GM19463 (cell line): ENCODE measurements around the gene TTC36.
A peak's percentile ranks its signal among the peaks of the same experiment; 100 is the strongest.
"Not testable (repeated sequence)": the region's sequence is repeated elsewhere in the genome, so short reads cannot be mapped to it uniquely, and the experiment has no call there.

Experiments used
- ATAC-seq: cut with Tn5 transposase; IDR thresholded peaks from one replicate; pipeline ENCODE4 v1.9.1; 2021; ENCODE audit warnings: mild to moderate bottlenecking, moderate library complexity; ENCODE audit not compliant: unreplicated experiment

The TTC36 gene

DNA sequence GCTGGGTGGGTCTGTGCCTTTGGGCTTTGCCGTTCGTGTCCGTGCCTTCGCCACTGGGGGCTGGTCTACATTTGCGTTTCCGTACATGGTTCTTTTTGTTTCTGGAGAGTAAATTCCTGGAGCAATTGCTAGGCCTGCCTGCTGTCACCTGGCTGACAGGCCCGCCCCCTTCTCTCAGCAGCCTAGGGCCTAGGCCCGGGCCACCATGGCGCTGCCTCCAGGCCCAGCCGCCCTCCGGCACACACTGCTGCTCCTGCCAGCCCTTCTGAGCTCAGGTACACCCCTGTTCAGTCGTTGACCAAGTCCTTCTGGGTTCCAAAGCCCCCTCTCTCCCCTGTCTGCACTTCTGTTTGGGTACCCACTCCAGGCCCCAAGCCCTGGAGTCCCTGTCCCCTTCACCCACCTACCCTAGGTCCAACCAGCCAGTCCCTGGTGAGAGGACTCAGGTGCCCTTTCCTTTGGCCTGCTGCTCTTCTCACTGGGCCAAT is 4.4 kb downstream of the TTC36 start:
- ATAC-seq, result no peak

DNA sequence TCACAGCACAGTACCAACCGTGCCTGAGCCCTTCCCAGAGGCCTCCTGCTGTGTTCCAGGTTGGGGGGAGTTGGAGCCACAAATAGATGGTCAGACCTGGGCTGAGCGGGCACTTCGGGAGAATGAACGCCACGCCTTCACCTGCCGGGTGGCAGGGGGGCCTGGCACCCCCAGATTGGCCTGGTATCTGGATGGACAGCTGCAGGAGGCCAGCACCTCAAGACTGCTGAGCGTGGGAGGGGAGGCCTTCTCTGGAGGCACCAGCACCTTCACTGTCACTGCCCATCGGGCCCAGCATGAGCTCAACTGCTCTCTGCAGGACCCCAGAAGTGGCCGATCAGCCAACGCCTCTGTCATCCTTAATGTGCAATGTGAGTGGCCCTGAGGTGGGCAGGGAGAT is 4.8 kb downstream of the TTC36 start:
- no peak for ATAC-seq

DNA sequence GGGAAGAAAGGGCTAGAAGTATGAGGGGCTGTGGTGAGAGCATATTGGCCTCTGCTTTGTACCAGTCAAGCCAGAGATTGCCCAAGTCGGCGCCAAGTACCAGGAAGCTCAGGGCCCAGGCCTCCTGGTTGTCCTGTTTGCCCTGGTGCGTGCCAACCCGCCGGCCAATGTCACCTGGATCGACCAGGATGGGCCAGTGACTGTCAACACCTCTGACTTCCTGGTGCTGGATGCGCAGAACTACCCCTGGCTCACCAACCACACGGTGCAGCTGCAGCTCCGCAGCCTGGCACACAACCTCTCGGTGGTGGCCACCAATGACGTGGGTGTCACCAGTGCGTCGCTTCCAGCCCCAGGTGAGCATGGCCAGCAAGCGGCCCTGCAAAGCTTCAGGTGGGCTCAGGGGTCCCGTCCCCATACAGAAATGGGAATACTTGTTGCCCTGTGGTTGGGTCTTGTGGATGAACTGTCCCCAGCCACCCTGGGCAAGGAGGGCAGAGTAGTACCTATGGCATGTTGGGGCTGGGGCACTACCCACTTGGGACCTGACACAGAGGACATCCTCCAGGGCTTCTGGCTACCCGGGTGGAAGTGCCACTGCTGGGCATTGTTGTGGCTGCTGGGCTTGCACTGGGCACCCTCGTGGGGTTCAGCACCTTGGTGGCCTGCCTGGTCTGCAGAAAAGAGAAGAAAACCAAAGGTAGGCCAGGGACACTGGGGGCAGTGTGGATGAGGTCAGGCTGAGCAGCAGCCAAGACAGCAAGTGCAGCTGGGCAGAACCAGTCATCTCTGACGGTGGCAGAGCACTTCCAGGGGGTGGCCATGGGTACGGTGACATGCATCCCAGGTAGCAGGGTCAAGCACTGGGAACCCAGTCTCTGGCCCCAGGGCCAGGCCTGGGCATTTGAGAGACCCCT is 5.8 kb downstream of the TTC36 start:
- no peak for ATAC-seq

DNA sequence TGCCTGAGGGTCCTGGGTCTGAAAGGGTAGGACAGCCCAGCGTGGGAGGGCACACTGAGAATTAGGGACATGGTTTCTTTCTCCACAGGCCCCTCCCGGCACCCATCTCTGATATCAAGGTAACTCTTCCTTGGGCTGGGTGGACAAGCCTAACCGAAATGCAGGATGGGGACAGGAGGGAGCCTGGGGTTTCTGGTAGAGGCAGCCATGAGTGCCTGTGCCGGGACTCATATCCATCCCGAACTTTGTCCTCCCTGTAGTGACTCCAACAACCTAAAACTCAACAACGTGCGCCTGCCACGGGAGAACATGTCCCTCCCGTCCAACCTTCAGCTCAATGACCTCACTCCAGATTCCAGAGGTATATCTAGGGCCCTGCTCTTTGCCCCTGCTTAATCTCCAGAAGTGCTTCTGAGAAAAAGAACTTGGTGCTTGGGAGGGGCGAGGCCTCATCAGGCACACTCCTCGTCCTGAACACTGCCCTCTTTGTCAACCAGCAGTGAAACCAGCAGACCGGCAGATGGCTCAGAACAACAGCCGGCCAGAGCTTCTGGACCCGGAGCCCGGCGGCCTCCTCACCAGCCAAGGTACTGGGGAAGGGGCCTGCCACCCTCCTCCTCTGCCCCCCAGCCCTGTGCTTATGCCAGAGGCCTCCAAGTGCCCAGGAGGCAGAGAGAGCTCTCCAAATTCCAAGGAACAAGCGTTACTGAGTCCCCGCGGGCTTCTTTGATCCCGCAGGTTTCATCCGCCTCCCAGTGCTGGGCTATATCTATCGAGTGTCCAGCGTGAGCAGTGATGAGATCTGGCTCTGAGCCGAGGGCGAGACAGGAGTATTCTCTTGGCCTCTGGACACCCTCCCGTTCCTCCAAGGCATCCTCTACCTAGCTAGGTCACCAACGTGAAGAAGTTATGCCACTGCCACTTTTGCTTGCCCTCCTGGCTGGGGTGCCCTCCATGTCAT is 6.8 kb downstream of the TTC36 start:
- no peak for ATAC-seq

DNA sequence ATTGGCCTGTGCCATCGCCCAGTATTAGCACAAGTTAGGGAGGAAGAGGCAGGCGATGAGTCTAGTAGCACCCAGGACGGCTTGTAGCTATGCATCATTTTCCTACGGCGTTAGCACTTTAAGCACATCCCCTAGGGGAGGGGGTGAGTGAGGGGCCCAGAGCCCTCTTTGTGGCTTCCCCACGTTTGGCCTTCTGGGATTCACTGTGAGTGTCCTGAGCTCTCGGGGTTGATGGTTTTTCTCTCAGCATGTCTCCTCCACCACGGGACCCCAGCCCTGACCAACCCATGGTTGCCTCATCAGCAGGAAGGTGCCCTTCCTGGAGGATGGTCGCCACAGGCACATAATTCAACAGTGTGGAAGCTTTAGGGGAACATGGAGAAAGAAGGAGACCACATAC is 8.0 kb downstream of the TTC36 start:
- no peak for ATAC-seq

DNA sequence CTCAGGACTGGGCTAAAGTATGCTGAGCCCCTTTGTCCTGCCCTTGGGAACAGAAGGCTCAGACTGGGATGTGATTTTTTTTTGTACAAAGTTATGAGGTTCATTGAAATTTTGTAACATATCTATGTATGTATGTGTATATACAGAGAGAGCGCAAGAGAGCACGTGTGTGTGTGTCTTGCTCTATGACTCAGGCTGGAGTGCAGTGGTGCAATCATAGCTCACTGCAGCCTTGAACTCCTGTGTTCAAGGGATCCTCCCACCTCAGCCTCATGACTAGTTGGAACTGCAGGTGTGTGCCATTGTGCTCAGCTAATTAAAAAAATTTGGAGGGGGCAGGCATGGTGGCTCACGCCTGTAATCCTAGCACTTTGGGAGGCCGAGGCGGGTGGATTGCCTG is 9.5 kb downstream of the TTC36 start:
- no peak for ATAC-seq

DNA sequence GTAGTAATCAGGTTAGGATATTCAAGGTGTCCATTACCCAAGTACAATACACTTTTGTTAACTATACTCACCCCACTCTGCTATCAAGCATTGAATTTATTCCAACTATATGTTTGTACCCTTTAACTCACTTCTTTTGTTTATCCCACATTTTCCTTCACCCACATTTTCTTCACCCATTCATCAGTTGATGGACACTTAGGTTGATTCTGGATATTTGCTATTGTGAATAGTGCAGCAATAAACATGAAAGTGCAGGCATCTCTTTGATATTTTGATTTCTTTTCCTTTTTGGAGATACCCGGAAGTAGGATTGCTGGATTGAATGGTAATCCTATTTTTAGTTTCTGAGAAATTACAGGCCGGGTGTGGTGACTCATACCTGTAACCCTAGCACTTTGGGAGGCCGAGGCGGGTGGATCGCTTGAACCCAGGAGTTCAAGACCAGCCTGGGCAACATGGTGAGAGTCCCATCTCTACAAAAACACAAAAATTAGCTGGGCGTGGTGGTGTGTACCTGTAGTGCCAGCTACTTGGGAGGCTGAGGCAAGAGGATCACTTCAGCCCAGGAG is 10.2 kb downstream of the TTC36 start:
- ATAC-seq, result no peak

DNA sequence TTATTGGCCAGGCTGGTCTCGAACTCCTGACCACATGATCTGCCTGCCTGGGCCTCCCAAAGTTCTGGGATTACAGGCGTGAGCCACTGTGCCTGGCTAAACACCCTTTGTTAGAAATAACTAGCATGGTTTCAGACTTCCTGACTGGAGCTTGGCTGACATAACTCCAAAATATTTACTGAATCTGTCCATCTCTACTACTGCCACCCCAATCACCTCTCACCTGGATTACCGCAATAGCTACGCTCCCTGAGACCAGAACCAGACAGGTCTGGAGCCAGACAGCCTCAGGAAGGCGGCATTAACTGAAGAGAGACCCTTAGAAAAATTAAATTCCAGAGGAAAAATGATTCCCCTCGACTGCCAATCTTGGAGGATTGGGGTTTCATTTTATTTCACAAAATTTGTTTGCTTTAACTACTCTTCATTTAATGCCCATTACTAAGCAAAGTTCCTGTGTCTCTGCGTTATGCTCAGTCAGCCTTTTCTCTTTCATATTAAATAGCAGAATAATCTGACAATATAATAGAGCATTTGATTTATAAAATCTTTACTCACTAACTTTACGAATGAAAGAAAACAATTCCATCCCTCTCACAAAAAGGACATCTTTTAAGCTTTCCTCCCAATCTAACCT is 16.9 kb downstream of the TTC36 start:
- no peak for ATAC-seq

DNA sequence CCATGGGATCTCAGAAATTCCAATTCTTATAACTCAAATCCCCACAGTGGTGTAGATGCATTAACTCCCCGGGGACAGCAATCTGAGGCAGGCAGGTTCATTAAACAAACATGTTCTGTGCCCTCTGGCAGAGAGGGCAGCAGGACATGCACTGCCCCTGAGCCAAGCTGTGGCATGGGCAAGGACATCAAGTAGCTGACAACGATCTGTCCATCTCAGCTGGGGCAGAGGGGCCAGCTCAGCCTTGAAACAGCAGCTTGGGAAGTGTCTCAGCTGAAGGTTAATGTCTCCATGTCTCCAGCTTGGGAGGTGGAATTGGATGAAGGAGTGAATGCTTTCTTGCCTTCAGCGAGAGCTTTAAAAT is 17.4 kb downstream of the TTC36 start:
- ATAC-seq, result no peak

DNA sequence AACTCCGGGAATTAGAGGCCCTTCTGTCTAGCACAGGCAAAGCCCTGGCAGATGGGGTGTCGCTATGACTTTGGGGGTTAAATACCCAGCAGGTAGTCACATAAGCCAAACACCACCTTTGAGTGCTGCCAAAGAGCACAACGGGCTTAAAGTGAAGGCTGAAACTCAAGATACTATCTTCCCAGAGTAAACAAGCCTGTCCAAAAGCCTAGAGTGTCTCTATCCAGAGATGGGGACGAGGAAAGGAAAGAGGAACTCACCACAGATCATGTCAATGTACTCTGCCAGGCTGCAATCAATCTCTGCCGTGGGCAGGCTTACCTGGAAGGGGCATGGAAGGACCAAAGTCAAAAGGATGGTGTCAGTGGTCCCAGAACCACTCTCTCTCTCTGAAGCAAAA is 18.3 kb downstream of the TTC36 start:
- ATAC-seq, result no peak

DNA sequence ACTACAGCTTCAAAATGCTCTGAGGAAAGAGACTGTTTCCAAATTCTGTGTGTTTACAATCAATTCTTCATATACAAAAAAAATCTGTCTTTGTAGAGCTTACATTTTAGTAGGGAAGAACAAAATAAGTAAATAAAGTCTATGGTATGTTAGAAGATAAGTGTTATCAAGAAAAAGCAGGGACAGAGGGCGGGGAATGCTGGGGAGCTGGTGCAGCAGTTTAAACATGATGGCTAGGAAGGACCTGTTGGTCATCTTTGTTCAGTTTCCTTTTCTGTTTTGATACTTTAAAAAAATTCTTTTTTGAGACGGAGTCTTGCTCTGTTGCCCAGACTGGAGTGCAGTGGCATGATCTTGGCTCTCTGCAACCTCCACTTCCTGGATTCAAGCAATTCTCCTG is 19.9 kb downstream of the TTC36 start:
- ATAC-seq, result no peak

DNA sequence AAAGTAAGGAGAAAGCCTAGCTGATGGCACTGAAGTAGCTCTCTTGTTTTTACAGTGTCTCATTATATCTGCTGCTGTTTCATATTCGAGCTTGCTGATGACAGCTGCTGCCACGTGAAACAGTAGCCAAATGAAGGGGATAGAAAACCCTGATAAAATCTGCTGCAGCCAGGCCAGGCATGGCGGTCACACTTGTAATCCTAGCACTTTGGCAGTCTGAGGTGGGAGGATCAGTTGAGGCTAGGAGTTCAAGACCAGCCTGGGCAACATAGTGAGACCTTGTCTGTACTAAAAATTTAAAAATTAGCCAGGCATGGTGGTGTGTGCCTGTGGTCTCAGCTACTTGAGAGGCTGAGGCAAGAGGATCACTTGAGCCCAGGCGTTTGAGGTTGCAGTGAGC is 25.1 kb downstream of the TTC36 start:
- no peak for ATAC-seq

DNA sequence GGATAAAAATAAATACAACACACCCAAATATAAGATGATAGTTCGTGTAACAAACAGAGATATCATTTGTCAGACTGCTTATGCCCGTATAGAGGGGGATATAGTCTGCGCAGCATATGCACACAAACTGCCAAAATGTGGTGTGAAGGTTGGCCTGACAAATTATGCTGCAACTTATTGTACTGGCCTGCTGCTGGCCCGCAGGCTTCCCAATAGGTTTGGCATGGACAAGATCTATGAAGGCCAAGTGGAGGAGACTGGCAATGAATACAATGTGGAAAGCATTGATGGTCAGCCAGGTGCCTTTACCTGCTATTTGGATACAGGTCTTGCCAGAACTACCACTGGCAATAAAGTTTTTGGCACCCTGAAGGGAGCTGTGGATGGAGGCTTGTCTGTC is 33.5 kb downstream of the TTC36 start:
- no peak for ATAC-seq

DNA sequence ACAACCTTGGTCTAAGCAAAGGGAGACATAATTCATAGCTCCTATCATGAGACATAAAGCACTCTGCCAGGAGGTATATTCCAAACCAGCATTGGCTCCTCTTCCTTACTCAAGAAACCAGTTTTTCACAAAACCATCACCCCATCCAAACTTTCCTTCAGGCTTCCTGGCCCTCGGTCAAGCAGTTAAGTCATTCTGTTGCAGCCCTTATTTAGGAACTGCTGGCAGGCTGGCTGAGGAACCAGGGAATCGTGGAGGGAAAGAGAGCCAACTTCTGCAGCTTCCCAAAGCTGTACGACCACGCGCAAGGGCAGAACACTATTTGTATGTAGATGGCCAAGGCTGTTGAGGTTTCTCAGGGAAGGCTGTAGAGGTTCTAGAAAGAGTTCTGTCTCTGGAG is 37.8 kb downstream of the TTC36 start:
- no peak for ATAC-seq

DNA sequence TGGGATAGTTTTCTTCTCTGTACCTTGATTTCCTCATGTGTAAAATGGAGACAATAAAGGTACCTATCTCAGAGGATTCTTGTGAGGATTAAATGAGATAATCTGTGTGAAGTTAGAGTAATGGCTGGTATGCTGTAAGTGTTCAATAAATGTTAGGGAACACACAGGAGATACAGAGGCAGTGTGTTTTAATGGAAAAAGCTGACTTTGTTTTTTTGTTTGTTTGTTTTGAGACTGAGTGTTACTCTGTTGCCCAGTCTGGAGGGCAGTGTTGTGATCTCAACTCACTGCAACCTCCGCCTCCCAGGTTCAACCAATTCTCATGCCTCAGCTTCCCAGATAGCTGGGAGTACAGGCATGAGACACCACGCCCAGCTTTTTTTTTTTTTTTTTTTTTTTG is 42.4 kb downstream of the TTC36 start:
- no peak for ATAC-seq

DNA sequence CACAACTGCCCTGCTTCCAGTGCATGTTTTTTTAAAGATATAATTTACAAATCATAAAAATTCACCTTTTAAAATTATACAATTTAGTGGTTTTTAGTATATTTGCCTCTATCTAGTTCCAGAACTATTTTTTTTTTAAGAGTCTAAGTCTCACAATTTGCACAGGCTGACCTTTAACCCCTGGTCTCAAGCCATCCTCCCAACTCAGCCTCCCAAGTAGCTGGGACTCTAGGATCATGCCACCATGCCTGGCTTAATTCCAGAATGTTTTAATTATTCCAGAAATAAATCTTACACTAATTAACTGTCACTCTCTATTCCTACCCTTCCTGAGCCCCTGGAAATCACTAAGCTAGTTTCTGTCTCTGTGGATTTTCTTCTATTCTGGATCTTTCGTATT is 43.5 kb downstream of the TTC36 start:
- no peak for ATAC-seq

DNA sequence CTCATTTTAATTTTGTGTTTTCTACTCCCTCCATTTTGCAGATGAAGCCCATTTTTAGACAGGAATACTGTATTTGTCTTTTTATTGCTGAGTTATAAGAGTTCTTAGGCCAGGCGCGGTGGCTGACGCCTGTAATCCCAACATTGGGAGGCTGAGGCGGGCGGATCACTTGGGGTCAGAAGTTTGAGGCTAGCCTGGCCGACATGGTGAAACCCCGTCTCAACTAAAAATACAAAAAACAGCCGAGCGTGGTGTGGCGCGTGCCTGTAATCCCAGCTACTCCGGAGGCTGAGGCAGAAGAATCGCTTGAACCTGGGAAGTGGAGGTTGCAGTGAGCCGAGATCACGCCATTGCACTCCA is 44.4 kb downstream of the TTC36 start:
- ATAC-seq, result not testable (repeated sequence)

DNA sequence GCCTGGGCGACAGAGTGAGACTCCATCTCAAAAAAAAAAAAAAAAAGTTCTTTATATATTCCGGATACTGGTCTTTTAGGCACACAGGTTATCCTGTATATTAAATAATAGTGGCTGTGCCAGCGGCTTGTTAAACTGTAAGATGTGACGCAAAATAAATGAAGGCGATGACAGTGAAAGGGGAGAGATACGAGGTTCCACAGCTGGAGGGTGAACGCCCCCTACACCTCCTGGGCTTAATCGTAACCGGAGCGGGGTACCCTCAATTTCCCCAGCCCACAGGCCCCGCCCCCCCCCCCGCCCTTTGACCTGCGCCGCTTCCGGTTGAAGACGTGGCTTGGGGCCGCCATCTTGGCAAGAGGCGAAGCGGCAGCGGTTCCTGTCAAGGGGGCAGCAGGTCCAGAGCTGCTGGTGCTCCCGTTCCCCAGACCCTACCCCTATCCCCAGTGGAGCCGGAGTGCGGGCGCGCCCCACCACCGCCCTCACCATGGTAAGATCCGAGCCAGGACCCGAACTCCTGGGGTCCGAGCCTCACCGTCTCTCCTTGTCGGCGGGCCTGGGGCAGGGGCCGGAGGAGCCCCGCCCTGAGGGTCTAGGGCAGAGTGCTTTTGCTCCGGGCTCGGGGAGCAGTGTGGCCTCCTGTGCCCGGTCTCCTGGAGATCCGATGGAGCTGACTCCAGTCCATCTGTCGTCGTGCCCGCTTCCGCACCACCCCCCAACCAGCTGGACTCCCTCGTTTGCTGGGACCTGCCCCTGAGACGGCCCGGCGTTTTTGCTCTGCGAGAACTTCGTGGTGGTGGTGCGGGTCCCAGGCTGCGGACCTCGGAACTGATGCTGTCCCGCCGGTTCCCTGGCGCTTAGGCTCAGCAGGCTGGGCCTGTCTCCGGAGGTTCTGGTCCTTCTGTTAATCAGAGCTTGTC is 45.0 kb downstream of the TTC36 start, which contains the start of gene ARCN1:
Gene ARCN1 (plus strand): TSS at position 349 of the 920 bp plus-strand sequence. CDS start 139 bp downstream, at position 488.
- ATAC-seq, result peak; percentile 66

DNA sequence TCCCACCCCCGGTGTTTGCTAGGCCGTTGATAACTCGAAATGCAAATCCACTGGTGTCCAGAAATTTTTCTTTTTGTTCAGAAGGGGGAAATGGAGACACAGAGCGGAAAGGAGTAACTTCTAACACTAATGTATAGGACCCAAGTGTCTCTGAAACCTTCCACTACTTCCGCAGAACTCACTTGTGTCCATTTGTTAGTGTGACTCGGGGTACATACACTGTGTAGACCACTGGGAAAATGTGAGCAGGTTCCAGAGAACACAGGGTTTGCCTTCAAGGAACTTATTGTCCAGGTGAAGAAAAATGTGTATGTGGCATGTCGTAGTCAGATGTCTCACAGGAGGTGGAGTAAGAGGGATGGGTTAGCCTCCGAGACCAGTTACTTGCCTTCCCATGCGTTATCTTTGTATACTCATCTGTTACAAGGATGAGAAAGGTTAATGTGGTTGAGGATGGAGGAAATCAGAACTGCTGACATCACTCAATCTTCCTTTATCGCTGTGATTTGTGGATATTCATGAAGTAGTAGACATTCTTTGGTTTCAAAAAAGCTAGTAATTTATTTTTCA is 45.8 kb downstream of the TTC36 start:
- ATAC-seq, result peak; percentile 21
